DOHH2 (cell line): ENCODE results near the gene ANXA6.

Source experiments
- EZH2phosphoT487 ChIP-seq: fragments of 200-600 bp; sonication (generic); IDR thresholded peaks from 2 replicates; pipeline ENCODE4 v1.6.1; 2017; ENCODE audit warnings: borderline replicate concordance, mild to moderate bottlenecking, antibody characterized with exemption, low read length, moderate library complexity, mixed read lengths
- TF ChIP-seq, protein P1 (sequence below): fragments of 200-600 bp; sonication (generic); IDR thresholded peaks from one replicate; pipeline ENCODE4 v1.5.1; 2014; ENCODE audit warnings: antibody characterized with exemption, mild to moderate bottlenecking, low read depth, low read length; ENCODE audit not compliant: poor library complexity, severe bottlenecking

DNA sequence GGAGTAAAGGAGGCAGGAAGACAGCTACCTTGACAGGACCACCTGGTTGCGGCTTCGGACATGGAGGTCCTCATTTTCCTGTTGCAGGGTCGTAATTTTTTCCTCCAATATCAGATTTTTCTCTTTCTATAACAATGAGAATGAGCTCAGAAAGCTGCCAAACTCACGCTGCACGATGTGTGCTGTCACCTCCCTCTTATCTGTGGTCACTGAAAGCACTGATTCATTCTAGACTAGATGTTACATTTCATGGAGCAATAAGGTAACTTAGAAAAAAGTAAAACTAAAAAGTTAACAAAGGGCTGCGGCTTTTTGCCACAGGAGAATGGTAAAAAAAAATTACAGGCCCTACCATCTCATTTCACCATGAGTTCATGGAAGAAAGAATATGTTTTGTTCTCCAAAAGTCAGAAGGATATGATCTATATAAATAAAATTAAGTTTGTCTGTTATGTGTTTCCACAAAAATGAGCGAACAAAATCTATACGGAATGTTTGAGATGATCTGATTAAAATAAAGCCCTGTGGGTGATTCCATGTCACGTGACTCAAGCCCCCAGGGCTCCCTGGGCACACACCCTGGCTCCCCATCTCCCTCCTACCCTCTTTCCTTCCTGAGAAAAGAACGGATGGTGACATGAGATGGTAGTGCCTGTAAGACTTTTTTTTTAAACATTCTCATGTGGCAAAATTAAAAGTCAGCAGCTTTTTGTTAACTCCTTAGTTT, 26.9 kb upstream of the ANXA6 start:
- TF ChIP-seq, protein P1, sequence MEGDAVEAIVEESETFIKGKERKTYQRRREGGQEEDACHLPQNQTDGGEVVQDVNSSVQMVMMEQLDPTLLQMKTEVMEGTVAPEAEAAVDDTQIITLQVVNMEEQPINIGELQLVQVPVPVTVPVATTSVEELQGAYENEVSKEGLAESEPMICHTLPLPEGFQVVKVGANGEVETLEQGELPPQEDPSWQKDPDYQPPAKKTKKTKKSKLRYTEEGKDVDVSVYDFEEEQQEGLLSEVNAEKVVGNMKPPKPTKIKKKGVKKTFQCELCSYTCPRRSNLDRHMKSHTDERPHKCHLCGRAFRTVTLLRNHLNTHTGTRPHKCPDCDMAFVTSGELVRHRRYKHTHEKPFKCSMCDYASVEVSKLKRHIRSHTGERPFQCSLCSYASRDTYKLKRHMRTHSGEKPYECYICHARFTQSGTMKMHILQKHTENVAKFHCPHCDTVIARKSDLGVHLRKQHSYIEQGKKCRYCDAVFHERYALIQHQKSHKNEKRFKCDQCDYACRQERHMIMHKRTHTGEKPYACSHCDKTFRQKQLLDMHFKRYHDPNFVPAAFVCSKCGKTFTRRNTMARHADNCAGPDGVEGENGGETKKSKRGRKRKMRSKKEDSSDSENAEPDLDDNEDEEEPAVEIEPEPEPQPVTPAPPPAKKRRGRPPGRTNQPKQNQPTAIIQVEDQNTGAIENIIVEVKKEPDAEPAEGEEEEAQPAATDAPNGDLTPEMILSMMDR = no peak
- TF ChIP-seq EZH2phosphoT487 = no peak
